ENCODE data around the gene COQ9. TPM values are rescaled to one million over a fixed set of nuclear protein-coding genes. Genes with fewer than 3 reads are reported as not detected.
A peak's percentile ranks its signal among the peaks of the same experiment; 100 is the strongest.

COQ9 gene
- polyA plus RNA-seq, 4 donors: 63.9 to 177 (median 107) TPM

DNA sequence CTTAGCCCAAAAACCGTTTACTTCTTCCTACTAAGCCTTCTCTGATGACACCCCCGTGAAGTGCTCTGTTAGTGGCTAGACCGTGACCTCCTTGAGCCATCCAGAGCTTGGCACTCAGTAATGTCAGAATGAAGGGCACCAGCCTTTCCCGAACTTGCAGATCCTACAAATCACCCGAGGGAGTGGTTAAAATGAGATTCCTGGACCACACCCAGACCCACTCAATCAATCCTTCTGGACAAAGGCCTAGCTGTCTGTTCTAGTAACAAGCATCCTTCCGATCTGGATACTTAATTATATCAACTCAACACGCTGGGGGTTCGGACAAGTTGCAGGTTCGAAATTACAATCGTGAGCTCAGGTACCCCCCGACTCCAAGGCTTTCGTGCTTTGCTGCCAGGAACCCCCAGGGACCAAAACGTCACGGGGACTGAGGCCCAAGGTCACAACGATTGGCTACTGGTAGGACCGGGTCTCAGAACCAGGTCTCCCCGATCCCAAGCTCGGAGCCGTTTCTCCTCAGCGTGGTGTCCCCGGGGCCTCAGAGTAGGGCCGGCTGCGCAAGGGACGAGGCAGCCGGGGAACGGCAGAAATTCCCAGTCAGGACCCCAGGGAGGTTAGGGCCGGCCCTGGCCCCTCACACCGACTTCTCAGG, 621 bp upstream of the COQ9 start:
- peak in 1 of 2 donors; percentile 67 for DNase-seq
- 3% methylated on average over 27 to 28 of the region's 28 CpGs for WGBS, 3 donors
- peak overlapping the region; percentile 51 to 83 (median 77) for H3K27ac ChIP-seq (ENCODE audit: low read depth in 1 of 3, low read length in 2 of 3)

GRCh38 chr16:57452021-57452420, 4.7 kb downstream of the COQ9 start:
- Histone ChIP-seq H3K36me3 (ENCODE audit: control insufficient read depth in 3 of 3, insufficient read depth in 2 of 3, low read depth in 1 of 3, low read length in 3 of 3) (peaks cover 8 to 42% (median 26%) of the 10 kb centered on the region in 3 donors), H3K27me3 (ENCODE audit: control insufficient read depth in 3 of 3, insufficient read depth in 3 of 3, low read length in 3 of 3) (no peaks in the 10 kb centered on the region), H3K4me1 (ENCODE audit: control insufficient read depth in 3 of 3, insufficient read depth in 2 of 3, low read depth in 1 of 3, low read length in 2 of 3) (no peaks in the 10 kb centered on the region), H3K27ac (ENCODE audit: low read depth in 1 of 3, low read length in 2 of 3) (no peak overlapping the region), H3K9me3 (ENCODE audit: control insufficient read depth in 2 of 2, insufficient read depth in 1 of 2, low read depth in 1 of 2, low read length in 1 of 2) (no peaks in the 10 kb centered on the region), H3K4me3 (ENCODE audit: low read depth in 1 of 3, low read length in 3 of 3) (no peak overlapping the region)
- WGBS, 3 donors: 92 to 94% (median 93%) methylated on average over 10 of the region's 10 CpGs
- DNase-seq (no peak), FAIRE-seq (no peak)

More for the DNA sequence above, 621 bp upstream of the COQ9 start:
- no peak for FAIRE-seq
- Histone ChIP-seq H3K27me3 (ENCODE audit: control insufficient read depth in 3 of 3, insufficient read depth in 3 of 3, low read length in 3 of 3) (no peaks in the 10 kb centered on the region), H3K36me3 (ENCODE audit: control insufficient read depth in 3 of 3, insufficient read depth in 2 of 3, low read depth in 1 of 3, low read length in 3 of 3) (peaks cover 0 to 6% (median 5%) of the 10 kb centered on the region in 3 donors), H3K4me3 (ENCODE audit: low read depth in 1 of 3, low read length in 3 of 3) (peak overlapping the region; percentile 83 to 97 (median 91)), H3K9me3 (ENCODE audit: control insufficient read depth in 2 of 2, insufficient read depth in 1 of 2, low read depth in 1 of 2, low read length in 1 of 2) (no peaks in the 10 kb centered on the region), H3K4me1 (ENCODE audit: control insufficient read depth in 3 of 3, insufficient read depth in 2 of 3, low read depth in 1 of 3, low read length in 2 of 3) (peaks cover 2 to 7% (median 4%) of the 10 kb centered on the region in 3 donors)

- DNase-seq: peak; percentile 81 to 95
- 1 to 2% (median 1%) methylated on average over 32 to 47 of the region's 47 CpGs for WGBS, 3 donors
- Histone ChIP-seq H3K27me3 (ENCODE audit: control insufficient read depth in 3 of 3, insufficient read depth in 3 of 3, low read length in 3 of 3) (no peaks in the 10 kb centered on the region), H3K27ac (ENCODE audit: low read depth in 1 of 3, low read length in 2 of 3) (peak within 1 kb of the TSS in 2 of 3 donors; percentile 44 to 77), H3K36me3 (ENCODE audit: control insufficient read depth in 3 of 3, insufficient read depth in 2 of 3, low read depth in 1 of 3, low read length in 3 of 3) (peaks cover 4 to 52% (median 17%) of the 10 kb centered on the region in 3 donors), H3K4me1 (ENCODE audit: control insufficient read depth in 3 of 3, insufficient read depth in 2 of 3, low read depth in 1 of 3, low read length in 2 of 3) (peaks cover 0 to 5% (median 4%) of the 10 kb centered on the region in 3 donors), H3K9me3 (ENCODE audit: control insufficient read depth in 2 of 2, insufficient read depth in 1 of 2, low read depth in 1 of 2, low read length in 1 of 2) (no peaks in the 10 kb centered on the region), H3K4me3 (ENCODE audit: low read depth in 1 of 3, low read length in 3 of 3) (peak within 1 kb of the TSS; percentile 75 to 86 (median 84))
- no peak for FAIRE-seq
Observed at GRCh38 chr16:57462209-57462977, 15.1 kb downstream of the COQ9 start, which contains the start of gene POLR2C. Gene POLR2C (plus strand): TSS chr16:57462679. CDS start chr16:57462725, 46 bp downstream.

DNA sequence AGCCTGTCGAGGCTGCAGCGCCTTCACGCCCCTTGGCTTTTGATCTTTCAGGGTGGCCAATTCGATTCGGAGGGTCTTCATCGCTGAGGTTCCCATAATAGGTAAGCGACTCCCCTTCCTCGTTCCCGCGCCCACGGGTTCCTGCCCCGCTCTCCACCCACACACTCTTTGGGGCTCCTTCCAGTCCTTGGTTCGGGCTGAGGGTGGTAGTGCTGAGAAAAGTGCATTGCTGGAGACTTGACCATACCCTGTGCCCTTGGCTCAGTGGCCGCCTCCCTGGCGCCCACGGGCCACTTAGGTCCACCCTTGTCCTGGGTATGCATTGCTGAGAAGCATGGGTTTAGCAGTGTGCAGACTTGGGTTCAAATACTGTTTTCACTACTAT, 15.7 kb downstream of the COQ9 start:
- Histone ChIP-seq H3K36me3 (ENCODE audit: control insufficient read depth in 3 of 3, insufficient read depth in 2 of 3, low read depth in 1 of 3, low read length in 3 of 3) (peaks cover 4 to 48% (median 13%) of the 10 kb centered on the region in 3 donors), H3K27ac (ENCODE audit: low read depth in 1 of 3, low read length in 2 of 3) (peak overlapping the region in 1 of 3 donors; percentile 5)
- peak in 1 of 2 donors; percentile 31 for DNase-seq

GRCh38 chr16:57464523-57464922, 17.2 kb downstream of the COQ9 start:
- FAIRE-seq: no peak
- Histone ChIP-seq H3K9me3 (ENCODE audit: control insufficient read depth in 2 of 2, insufficient read depth in 1 of 2, low read depth in 1 of 2, low read length in 1 of 2) (no peaks in the 10 kb centered on the region), H3K36me3 (ENCODE audit: control insufficient read depth in 3 of 3, insufficient read depth in 2 of 3, low read depth in 1 of 3, low read length in 3 of 3) (peaks cover 2 to 54% (median 11%) of the 10 kb centered on the region in 3 donors), H3K27me3 (ENCODE audit: control insufficient read depth in 3 of 3, insufficient read depth in 3 of 3, low read length in 3 of 3) (no peaks in the 10 kb centered on the region), H3K4me3 (ENCODE audit: low read depth in 1 of 3, low read length in 3 of 3) (no peak overlapping the region), H3K27ac (ENCODE audit: low read depth in 1 of 3, low read length in 2 of 3) (no peak overlapping the region), H3K4me1 (ENCODE audit: control insufficient read depth in 3 of 3, insufficient read depth in 2 of 3, low read depth in 1 of 3, low read length in 2 of 3) (peaks cover 0 to 8% (median 4%) of the 10 kb centered on the region in 3 donors)
- DNase-seq: no peak
- WGBS, 3 donors: 89 to 96% (median 95%) methylated on average over 2 of the region's 2 CpGs

More for the DNA sequence above, 15.7 kb downstream of the COQ9 start:
- FAIRE-seq: no peak
- H3K4me3 ChIP-seq (ENCODE audit: low read depth in 1 of 3, low read length in 3 of 3): peak overlapping the region; percentile 75 to 86 (median 84)
- no peaks in the 10 kb centered on the region for H3K9me3 ChIP-seq (ENCODE audit: control insufficient read depth in 2 of 2, insufficient read depth in 1 of 2, low read depth in 1 of 2, low read length in 1 of 2)
- H3K4me1 ChIP-seq (ENCODE audit: control insufficient read depth in 3 of 3, insufficient read depth in 2 of 3, low read depth in 1 of 3, low read length in 2 of 3): peaks cover 0 to 5% (median 4%) of the 10 kb centered on the region in 3 donors
- no peaks in the 10 kb centered on the region for H3K27me3 ChIP-seq (ENCODE audit: control insufficient read depth in 3 of 3, insufficient read depth in 3 of 3, low read length in 3 of 3)
- 0 to 2% (median 1%) methylated on average over 16 of the region's 16 CpGs for WGBS, 3 donors

GRCh38 chr16:57468346-57468745, 21.1 kb downstream of the COQ9 start:
- FAIRE-seq (no peak), DNase-seq (no peak)
- peaks cover 5 to 72% (median 18%) of the 10 kb centered on the region in 3 donors for H3K36me3 ChIP-seq (ENCODE audit: control insufficient read depth in 3 of 3, insufficient read depth in 2 of 3, low read depth in 1 of 3, low read length in 3 of 3)
- WGBS, 3 donors: 84 to 93% (median 91%) methylated on average over 2 of the region's 2 CpGs
- peaks cover 7 to 42% (median 11%) of the 10 kb centered on the region in 3 donors for H3K4me1 ChIP-seq (ENCODE audit: control insufficient read depth in 3 of 3, insufficient read depth in 2 of 3, low read depth in 1 of 3, low read length in 2 of 3)
- no peaks in the 10 kb centered on the region for H3K9me3 ChIP-seq (ENCODE audit: control insufficient read depth in 2 of 2, insufficient read depth in 1 of 2, low read depth in 1 of 2, low read length in 1 of 2)
- H3K27ac ChIP-seq (ENCODE audit: low read depth in 1 of 3, low read length in 2 of 3): no peak overlapping the region
- H3K4me3 ChIP-seq (ENCODE audit: low read depth in 1 of 3, low read length in 3 of 3): no peak overlapping the region
- H3K27me3 ChIP-seq (ENCODE audit: control insufficient read depth in 3 of 3, insufficient read depth in 3 of 3, low read length in 3 of 3): no peaks in the 10 kb centered on the region

DNA sequence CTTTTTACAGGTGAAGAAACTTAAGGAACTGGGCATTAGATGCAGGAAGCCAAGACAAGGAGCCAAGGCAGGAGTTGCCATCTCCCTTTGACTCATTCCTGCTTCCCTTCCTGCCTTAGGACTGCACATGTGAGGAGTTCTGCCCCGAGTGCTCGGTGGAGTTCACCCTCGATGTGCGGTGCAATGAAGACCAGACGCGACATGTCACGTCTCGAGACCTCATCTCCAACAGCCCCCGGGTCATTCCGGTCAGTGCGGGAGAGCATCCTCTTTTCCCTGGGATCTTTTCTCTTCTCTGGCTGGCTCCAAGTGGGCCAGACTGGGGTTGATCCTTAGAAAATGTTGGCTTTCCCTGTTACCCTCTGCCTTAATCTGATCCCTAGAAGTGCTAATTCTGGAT, 21.8 kb downstream of the COQ9 start:
- Histone ChIP-seq H3K4me1 (ENCODE audit: control insufficient read depth in 3 of 3, insufficient read depth in 2 of 3, low read depth in 1 of 3, low read length in 2 of 3) (peaks cover 7 to 43% (median 10%) of the 10 kb centered on the region in 3 donors), H3K4me3 (ENCODE audit: low read depth in 1 of 3, low read length in 3 of 3) (no peak overlapping the region), H3K27ac (ENCODE audit: low read depth in 1 of 3, low read length in 2 of 3) (no peak overlapping the region), H3K36me3 (ENCODE audit: control insufficient read depth in 3 of 3, insufficient read depth in 2 of 3, low read depth in 1 of 3, low read length in 3 of 3) (peaks cover 5 to 75% (median 18%) of the 10 kb centered on the region in 3 donors), H3K9me3 (ENCODE audit: control insufficient read depth in 2 of 2, insufficient read depth in 1 of 2, low read depth in 1 of 2, low read length in 1 of 2) (no peaks in the 10 kb centered on the region), H3K27me3 (ENCODE audit: control insufficient read depth in 3 of 3, insufficient read depth in 3 of 3, low read length in 3 of 3) (no peaks in the 10 kb centered on the region)
- 90 to 95% (median 95%) methylated on average over 11 of the region's 11 CpGs for WGBS, 3 donors
- DNase-seq (no peak), FAIRE-seq (no peak)

DNA sequence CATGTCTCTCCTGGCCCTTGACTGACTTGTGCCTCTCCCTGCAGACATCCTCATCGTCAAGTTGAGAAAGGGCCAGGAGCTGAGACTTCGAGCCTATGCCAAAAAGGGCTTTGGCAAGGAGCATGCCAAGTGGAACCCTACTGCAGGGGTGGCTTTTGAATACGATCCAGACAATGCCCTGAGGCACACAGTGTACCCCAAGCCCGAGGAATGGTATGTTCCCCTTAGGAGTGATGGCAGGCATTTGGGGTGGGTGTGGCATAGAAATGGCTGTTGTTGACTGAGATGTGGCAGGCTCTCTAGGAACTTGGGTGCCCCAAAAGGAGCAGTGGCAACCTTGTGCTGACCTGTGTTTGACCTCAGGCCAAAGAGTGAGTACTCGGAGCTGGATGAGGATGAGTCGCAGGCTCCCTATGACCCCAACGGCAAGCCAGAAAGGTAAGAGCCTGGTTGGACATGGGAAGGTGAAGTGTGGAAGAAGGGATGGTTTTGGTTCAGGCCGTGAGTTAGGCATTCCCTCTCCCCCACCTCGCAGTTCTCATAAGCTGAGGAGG, 22.7 kb downstream of the COQ9 start:
- DNase-seq (no peak), FAIRE-seq (no peak)
- Histone ChIP-seq H3K27ac (ENCODE audit: low read depth in 1 of 3, low read length in 2 of 3) (peak overlapping the region; percentile 70 to 92 (median 75)), H3K4me1 (ENCODE audit: control insufficient read depth in 3 of 3, insufficient read depth in 2 of 3, low read depth in 1 of 3, low read length in 2 of 3) (peaks cover 7 to 43% (median 10%) of the 10 kb centered on the region in 3 donors), H3K4me3 (ENCODE audit: low read depth in 1 of 3, low read length in 3 of 3) (no peak overlapping the region), H3K36me3 (ENCODE audit: control insufficient read depth in 3 of 3, insufficient read depth in 2 of 3, low read depth in 1 of 3, low read length in 3 of 3) (peaks cover 5 to 79% (median 18%) of the 10 kb centered on the region in 3 donors), H3K27me3 (ENCODE audit: control insufficient read depth in 3 of 3, insufficient read depth in 3 of 3, low read length in 3 of 3) (no peaks in the 10 kb centered on the region), H3K9me3 (ENCODE audit: control insufficient read depth in 2 of 2, insufficient read depth in 1 of 2, low read depth in 1 of 2, low read length in 1 of 2) (no peaks in the 10 kb centered on the region)
- WGBS, 3 donors: 77 to 85% (median 81%) methylated on average over 9 of the region's 9 CpGs

All from small intestine (tissue), 7 donors.